ENCODE data around the gene SCARB1.

The SCARB1 gene

DNA sequence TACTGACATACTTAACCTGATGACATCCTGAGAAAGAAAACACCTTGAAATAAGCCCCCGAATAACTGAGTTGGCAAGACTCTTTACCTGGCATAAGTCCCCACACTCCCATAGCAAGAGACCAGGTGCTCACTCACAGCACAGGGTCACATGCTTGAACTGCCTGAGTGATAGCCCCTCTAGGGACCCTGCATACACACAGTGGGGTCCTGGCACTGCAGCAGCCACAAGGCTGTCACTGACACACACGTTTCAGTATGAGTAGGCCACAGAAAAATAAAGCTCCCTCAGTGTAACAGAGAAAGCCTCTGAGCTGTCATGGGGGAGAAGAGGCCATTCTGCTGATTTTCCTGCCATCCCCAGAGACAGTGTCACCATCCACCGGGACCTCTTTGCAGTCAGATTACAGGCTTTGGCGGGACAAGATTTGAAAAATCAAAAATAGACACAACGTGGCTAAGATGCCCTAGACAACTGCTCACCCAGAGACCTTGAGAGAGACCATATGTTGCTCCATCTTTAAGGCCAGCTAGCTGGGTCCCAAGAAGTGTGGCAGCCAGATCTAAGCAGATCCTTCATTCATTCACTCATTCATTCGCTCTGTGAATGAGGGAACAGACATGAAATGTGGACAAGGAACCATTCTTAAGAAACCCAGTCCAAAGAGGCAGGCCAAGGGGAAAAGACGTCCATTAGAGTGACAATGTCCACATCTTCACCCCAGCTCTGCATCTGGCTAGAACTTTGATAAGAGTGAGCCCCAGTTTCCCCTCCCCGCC, 1.6 kb downstream of the SCARB1 start:
- no peak for DNase-seq

DNA sequence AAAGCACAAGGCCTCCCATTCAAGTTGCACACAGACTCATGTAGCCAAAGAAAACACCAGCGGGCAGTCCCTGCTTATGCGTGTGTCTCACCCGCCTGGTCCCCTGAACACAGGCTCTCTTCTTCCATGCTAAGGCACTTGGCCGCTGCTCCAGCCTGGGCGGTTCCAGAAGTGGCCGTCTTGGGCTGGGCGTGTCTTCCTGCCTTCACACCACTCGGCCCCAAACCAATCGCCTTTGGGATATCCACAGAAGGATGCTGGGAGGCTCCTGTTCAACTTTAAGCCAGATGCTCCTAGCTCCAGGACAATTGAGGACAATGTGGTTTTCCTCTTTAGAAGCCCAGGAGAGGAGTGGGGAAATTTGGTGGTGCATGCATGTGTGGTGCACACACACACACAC, 2.2 kb downstream of the SCARB1 start:
- no peak for DNase-seq

DNA sequence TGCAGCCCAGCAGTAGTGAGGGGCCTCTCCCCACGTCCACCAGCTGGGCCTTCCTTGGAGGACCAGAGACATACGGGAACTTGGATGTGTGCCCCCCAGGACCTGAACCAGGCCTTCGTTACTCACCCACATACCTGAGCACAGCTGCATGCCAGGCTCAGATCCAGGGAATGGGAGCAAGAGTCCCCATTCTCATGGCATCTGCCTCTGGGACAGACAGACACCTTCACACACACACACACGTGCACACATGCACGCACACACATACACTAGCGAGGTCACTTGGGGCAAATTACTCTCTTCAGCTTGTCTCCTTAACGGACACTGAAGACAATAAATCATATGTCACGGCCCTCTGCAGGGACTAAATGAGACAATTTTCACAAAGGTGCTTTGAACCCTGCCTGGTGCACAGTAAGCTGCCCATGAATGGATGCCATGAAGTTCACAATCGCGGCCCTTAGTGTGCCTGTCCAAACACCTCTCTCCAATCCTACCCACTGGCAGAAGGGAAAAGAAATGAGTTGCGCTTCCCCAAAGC, 5.7 kb downstream of the SCARB1 start:
- DNase-seq, result no peak

DNA sequence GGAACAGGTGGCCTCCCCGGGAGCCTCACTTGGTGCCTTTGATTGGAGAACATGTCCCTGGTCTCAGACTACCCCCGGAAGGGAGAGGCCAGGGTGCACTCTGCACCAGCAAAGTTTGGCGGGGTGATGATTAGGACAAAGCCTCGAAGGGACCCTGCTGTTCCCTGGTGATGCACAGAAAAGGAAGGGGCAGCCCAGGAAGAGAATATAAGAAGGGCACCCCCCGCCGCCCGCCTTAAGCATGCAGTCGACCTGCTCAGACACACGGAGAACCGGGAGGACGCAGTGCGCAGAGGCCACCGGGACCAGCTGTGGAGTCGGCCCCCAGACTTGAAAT, 6.9 kb downstream of the SCARB1 start:
- DNase-seq, result no peak

DNA sequence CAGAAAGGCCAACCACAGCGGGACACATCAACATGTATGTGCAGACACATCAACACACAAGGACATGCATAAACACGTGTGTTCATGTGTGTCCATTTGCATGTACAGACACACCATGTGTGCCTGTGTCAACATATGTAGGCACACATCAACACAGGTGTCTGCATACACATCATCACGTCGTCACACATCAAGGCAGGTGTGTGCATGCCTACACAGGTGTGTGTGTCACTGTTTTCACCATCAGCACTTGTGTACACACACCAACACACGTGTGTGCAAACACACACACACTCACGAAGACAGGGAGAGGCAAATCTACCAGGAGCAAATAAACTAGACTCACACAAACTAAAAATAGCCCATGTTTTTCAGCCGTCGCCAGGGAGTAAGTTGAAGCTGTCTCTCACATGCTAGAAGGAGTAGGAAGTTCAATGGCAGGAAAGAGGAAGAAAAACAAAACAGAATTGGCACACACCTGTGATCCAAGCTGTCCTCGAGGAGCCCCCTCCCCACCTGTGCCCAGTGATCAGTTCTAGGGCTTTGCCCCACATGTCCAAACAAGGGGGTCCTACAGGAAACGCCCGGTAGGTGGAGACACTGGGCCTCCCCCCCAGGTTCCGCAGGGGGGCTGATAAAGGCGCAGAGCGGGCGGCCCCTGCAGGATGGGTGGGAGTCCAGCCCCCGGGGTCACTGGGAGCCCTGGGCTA, 7.4 kb downstream of the SCARB1 start:
- DNase-seq, result no peak

DNA sequence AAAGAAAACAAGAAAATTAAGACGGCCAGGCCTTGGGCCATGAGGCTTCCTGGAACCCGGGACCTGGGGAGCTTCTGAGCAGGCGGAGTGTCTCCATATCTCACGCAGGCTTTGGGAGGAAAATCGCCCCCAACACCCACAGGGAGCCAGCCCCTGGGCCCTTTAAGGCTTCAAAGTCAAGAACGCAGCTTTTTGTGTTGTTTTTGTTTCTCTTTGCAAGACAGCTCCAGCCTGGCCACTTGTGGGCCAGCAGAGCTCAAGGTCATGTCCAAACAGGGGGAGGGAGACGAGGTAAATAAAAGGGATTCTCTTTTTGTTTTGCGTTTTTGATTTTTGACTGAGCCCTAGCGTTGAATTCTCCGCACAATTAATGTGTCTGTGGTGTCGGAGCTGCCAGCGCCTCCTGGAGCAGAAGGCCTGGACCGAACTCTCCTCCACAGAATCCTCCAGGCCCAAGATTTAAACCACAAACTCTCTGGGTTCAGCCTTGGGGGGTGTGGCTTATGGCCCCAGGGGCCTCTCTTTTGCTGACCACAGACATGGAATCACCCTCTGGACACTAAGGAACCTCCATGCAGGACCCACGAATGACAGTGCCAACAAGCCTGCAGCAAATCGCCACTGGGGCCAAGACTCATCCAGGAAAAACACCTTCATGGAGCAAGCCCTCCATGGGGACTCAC, 8.2 kb downstream of the SCARB1 start:
- DNase-seq, result no peak

DNA sequence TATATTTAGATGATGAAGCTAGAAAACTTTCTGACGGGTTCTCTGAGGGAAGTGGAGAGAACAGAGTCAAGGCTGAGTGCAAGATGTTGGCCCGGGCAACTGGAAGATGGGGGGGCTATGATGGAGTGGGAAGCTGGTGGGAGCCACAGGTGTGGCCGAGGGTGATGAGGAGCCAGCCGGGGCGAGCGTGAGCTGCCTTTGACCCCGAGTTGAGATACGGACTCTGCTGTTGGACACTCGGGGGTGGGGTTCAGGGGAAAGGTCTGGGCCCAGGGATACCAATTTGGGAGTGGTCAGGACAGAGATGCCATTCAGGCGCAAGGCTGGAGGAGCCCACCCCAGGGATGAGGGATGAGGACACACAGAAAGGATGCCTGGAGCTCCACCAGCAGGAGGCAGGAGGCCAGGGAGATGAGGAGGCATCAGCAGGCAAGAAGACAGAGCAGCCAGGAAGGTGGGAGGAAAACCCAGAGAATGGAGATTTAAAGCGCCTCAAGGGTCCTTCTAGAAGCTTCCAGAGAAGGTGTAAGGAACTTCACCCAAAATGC, 9.0 kb downstream of the SCARB1 start:
- no peak for DNase-seq

DNA sequence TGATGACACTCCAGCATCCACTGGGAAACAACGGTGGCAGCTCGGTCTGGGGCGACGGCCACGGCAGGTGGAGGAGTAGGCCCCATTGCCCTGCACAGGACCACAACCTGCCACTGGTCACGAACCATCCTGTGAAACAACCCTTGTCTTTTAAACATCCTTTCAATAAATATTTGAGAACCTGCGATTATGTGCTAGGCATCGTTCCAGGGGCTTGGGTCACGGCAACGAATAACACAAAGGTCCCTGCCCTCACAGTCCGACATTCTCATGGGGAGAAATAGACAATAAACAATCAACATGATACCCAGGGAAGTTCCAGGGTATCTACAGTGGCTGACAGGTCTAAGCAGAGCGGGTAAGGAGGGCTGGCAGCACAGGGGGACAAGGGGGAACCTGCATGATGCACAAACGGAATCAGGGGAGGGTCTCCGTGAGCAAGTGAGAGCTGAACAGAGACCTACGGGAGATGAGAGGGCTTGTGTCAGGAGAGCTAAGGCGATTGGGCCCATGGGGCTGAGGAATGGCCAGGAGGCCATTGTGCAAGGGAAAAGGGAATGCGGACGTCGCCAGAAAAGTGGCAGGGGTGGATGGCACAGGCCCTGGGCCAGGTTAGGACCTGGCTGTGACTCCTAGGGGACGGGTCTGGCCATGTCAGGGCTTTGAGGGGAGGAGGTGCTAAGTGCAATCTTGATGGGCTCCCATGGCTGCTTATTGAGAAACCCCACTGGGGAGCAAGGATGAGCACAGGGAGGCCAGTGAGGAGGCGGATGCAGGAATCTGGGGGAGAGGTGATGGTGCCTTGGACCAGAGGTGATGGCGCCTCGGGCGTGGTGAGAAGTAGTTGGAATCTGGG, 9.7 kb downstream of the SCARB1 start:
- DNase-seq, result no peak

DNA sequence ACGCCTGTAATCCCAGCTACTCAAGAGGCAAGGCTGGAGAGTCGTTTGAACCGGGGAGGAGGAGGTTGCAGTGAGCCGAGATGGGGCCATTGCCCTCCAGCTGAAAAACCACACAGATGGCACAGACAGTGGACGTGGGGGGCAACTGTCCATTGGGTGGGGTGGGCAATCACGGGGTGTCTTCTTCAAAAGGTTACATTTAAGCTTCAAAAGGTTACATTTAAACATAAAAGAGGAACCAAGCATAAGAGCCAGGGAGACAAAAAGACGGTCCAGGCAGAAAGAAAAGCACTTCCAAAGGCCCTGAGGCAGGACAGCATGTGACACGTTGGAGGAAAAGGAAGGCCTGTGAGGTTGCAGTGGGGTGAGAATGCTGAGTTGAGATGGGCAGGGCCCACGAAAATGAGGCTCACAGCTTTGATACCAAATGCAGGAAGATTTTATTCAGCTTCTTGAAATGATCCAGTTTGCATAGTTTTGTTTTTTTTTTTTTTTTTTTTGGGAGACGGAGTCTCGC, 10.7 kb downstream of the SCARB1 start:
- DNase-seq, result peak; percentile 39 to 44 (median 43)

DNA sequence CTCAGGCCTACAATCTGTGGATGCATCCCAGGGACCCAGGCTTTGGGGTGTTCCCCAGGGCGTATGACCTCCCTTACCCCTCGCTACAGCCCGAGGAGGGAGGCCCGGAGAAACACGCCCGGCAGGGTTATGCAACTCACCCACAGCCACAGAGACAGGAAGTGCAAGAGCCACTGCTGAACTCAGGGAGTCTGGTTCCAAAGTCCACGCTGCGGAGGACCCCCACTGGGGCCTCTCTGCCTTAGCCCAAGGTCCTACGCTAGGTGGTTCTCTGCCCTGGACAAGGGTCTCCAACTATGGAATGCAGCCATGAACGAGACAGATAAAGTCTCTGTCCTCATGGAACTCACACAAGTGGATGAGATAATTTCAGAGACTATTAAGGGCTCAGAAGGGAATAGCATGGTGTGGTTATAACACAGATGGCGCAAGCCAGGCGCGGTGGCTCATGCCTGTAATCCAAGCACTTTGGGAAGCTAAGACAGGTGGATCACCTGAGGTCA, 11.3 kb downstream of the SCARB1 start:
- peak; percentile 66 to 78 (median 76) for DNase-seq

DNA sequence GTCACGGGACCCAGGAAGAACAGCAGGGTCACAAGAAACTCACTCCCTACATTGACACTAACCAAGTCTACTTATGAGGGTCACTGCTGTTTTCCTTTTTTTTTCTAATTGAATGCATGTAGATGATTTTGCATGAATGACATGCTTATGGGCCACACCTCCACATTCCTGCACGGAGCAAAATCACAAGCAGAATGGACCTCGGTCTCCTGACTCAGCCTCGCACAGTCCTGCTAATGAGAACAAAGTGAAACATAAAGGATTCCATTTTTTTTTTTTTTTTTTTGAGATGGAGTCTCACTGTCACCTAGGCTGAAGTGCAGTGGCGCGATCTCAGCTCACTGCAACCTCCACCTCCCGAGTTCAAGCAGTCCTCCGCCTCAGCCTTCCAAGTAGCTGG, 12.3 kb downstream of the SCARB1 start:
- no peak for DNase-seq

DNA sequence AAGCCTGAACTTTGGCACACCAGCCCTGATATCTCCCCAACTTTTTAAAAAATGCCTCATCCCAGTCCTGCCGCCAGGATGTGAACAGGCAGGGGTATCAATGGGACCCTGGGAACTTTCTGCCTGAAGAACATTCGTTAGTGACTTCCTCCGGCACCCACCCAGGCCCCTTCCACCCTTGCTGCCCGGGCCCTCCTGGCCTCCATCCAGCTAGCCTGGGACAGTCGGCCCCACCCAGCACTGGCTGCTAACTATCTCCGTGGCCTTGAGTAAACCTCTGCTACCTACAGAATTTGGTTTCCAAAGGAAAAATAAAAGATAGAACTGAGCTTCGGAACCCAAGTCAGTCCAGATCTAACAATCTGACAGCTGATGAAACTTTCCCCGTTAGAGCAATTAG, 14.3 kb downstream of the SCARB1 start:
- DNase-seq, result no peak

DNA sequence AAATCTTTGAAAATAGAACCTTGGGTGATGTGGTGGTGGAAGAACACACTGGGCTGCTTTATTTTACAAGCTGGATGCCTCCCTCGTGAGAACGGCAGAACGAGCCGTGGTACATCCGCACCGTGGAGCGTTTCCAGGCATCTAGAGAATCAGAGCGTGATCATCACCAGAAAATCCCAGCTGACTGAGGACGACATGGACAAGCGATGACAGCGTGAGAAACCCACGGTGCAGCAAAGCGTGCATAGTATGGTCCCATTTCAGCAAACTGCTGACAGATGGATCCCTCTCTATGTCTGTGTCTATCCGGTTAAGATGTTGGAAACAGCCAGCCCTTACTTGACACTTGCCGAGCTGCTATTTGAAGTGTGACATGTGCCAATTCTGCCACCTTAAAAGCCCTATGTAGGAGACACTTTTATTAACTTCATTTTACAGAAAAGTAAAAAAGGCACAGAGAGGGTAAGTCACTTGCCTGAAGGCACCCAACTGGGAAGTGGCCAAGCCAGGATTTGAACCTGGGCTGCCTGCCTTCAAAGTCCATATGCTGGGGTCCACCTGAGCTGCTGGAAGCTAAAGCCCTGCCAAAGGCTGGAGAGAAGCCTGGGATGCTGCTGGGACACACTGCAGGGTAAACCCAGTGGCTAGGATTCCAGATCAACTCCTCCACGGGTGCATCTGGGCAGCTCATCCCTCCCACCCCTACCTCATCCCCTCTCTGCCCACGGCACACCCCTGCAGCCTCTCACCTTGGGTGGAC, 14.9 kb downstream of the SCARB1 start:
- no peak for DNase-seq

DNA sequence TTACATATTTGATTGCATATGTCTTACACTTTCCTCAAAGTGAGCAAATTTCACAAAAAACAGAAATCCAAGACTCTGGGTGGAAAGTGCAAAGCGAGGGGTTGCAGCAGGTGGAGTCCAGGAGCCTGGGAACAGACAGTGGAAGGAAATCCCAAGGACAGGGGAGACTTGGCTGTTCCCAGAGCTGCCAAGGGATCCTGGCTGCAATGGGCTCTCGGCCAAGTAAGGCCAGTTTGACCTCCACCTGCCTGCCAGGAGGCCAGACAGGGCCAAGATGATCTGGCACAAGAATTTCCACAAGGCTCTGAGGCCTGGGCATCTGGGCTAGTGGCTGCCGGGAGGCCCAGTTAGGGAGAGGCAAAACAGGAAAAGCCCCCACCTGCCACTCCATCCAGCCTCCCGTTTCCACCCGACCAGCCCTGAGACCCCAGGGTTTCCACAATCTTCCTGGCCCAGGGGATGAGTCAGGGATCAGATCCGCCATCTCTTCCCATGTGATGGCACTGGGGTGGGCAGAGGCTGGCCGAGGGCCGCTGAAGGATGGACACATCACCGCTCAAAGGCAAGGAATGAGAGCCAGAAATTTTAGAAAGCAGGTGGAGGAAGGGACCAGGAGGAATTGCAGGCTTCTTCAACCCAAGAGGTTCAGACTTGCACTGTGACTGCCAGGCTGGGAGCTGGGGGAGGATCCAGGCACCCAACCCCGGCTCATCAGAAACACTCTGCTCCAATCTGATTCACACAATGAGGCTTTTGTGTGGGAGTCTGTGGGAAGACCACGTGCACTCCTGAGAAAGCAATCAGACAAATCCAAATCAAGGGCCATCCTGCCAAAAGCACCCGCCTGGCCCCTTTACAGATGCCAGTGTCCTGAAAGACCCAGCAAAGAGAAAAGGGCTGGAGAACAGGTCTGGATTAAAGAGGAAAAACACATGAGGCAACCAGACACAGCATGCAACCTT, 16.3 kb downstream of the SCARB1 start:
- no peak for DNase-seq

DNA sequence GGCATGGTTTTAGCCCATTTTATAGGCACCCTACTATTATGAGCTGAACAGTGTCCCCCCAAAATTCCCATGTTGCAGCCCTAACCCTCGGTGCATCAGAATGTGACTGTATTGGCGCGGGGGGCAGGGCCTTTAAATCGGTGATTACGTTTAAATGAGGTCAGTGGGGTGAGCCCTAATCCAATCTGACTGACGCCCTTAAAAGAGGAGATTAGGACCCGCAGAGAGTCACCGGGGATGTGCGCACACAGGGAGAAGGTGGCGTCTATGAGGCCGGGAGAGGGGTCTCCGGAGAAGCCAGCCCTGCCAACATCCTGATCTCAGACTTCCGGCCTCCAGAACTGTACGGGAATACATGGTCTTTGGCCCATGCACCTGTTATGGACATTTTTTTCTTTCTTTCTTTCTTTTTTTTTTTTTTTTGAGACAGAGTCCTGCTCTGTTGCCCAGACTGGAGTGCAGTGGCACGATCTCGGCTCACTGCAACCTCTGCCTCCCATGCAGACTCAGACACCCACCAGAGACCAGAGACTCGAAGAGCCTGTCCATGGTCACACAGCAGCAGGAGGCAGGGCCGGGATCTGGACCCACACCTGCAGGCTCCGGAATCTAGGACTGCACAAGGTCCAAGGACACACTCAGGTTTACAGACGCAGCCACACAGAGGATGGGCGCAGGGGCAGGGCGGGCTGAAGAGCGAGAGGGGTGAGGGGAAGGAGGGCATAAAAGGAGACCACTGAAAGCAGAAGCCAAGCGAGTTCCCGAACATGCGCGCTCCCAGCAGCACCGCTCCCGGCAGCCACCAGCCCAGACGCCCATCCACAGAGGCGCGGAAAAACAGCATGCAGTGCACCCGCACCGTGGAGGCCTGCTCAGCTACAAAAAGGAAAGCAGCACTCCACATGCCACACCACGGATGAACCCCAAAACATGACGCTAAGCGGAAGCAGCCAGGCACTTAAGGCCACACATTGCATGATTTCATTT, 19.0 kb downstream of the SCARB1 start:
- DNase-seq, result no peak

DNA sequence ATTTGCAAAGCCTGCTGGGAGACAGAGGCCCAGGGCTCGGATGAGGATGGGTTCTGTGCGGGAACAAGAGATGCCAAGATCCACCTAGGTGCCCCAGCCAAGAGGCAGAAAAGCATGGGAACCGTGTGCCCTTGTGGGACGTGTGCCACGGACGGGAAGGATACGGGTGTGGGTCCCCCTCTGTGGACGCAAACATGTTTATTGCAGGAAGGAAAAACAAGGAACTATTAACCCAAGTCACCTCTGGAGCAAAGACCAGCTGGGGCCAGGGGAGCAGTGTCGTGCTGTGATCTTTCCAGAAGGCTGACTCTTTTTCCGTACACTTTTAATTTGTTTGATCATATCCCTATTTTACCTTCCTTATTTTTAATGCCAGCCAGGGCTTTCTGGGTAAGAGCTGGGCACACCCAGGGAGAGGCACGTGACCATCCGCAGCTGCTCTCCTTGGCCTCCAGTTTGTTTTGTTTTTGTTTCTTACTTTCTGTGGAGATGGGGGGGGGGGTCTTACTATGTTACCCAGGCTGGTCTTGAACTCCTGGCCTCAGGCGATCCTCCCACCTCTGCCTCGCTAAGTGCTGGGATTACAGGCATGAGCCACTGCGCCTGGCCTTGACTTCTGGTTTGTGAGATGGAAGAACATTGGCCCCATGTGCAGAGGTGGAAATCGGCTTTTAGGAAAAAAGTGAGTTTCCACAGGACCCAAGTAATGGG, 20.7 kb downstream of the SCARB1 start:
- DNase-seq, result no peak

DNA sequence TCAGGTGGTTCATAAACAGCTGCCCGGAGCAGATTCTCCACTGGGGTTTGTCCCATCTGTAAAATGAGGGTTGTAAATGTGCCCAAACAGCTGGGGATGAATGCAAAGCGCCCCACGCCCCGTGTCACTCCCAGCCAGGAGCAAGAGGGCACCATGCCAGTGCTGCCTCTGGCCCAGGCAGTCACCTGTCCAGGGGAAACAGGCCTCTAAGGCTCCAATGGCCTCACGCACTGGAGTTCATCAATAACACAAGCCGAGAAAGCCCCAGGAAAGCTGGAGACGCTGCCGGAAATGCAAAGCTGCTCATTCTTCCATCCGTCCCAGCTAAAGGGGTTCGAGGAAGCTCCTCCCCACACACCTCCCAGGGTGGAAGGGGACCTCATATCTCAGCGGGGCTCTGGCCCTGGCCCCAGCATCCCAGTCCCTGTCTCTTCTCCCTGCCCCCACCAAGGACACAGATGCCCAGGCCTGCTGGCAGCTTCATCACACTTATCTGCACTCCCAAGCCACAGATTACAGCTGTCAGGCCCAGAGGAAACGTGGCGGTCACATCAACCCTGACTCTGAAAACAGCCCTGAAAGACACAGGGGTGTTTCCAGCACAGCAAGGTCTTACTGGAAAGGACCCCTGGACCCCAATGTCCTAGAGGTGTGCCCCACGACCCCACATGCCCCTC, 21.5 kb downstream of the SCARB1 start:
- no peak for DNase-seq

DNA sequence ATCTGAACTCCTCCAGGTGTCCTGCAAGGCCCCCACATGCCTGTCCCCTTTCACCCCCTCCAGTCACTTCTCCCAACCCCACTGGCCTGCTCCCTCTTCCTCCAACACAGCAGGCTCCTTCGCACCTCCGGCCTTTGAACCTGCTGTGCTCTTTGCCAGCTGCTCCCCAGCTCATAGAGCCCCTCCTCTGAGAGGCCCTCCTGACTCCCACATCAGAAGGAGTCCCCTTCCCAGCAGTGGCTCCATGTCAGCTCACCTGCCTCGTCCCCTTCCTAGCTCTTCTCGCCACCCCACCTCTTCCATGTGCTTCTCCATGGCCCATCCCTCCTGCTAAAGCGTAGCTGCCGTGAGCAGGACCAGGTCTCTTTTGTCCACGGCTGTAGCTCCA, 22.1 kb downstream of the SCARB1 start:
- DNase-seq, result no peak
